HEK293 (cell line): ENCODE data around the gene ARHGAP25.

Source experiments
- CTCF ChIA-PET: fragments of 350-600 bp; formaldehyde crosslinking; extraction: SDS; loops from one replicate; lab custom pipeline; 2021; ENCODE audit warnings: antibody characterized with exemption; lab: Yijun Ruan, JAX
- POLR2A ChIA-PET: fragments of 300-600 bp; formaldehyde crosslinking; extraction: SDS; loops from one replicate; lab custom pipeline; 2020; ENCODE audit warnings: antibody characterized with exemption, inconsistent platforms; lab: Yijun Ruan, JAX
- H3K27ac ChIP-seq: fragments of 200-500 bp; sonication (Bioruptor generic); 2 replicates; pipeline ENCODE4 v1.5.1; 2014; ENCODE audit warnings: low read depth, low read length, control low read depth, inconsistent platforms; ENCODE audit errors: extremely low read depth
- H3K36me3 ChIP-seq, 2 experiments: fragments of 200-500 bp in 1 of 2; sonication (Bioruptor generic) in 1 of 2; 1 replicate in 1 of 2; 2 replicates in 1 of 2; pipeline ENCODE4 v1.5.1; 2014 to 2017; ENCODE audit warnings: inconsistent platforms in 2 of 2, low read length in 2 of 2; ENCODE audit not compliant: control insufficient read depth in 2 of 2, insufficient read depth in 1 of 2
- H3K4me1 ChIP-seq: fragments of 200-500 bp; sonication (Bioruptor generic); 2 replicates; pipeline ENCODE4 v1.5.1; 2014; ENCODE audit warnings: mild to moderate bottlenecking, low read length, inconsistent platforms; ENCODE audit not compliant: control insufficient read depth, insufficient read depth
- H3K4me3 ChIP-seq: 2 replicates; pipeline ENCODE4 v1.5.1; 2011; ENCODE audit warnings: low read depth, mild to moderate bottlenecking, control low read depth, low read length, moderate library complexity
- H3K9me3 ChIP-seq: fragments of 200-500 bp; sonication (Bioruptor generic); 2 replicates; pipeline ENCODE4 v1.5.1; 2014; ENCODE audit warnings: low read depth, low read length, inconsistent platforms; ENCODE audit not compliant: control insufficient read depth, insufficient read depth
- KLF1 ChIP-seq: fragments of 450-650 bp; formaldehyde crosslinking; IDR thresholded peaks from 2 replicates; pipeline ENCODE4 v1.5.1; 2016; ENCODE audit warnings: missing biosample characterization, missing genetic modification characterization
- MZF1 ChIP-seq: fragments of 450-650 bp; formaldehyde crosslinking; IDR thresholded peaks from 2 replicates; pipeline ENCODE4 v1.5.1; 2017; ENCODE audit warnings: missing biosample characterization, missing genetic modification characterization, borderline replicate concordance
- YY2 ChIP-seq: fragments of 450-650 bp; formaldehyde crosslinking; IDR thresholded peaks from 2 replicates; pipeline ENCODE4 v1.5.1; 2016; ENCODE audit warnings: missing biosample characterization, missing genetic modification characterization
- ZBTB48 ChIP-seq: fragments of 450-650 bp; formaldehyde crosslinking; IDR thresholded peaks from 2 replicates; pipeline ENCODE4 v1.5.1; 2016; ENCODE audit warnings: missing biosample characterization, missing genetic modification characterization
- ZBTB7A ChIP-seq: fragments of 450-650 bp; formaldehyde crosslinking; IDR thresholded peaks from 2 replicates; pipeline ENCODE4 v1.5.1; 2016; ENCODE audit warnings: low read depth, missing biosample characterization, missing genetic modification characterization
- ZBTB8A ChIP-seq: fragments of 450-650 bp; formaldehyde crosslinking; IDR thresholded peaks from 2 replicates; pipeline ENCODE4 v1.5.1; 2016; ENCODE audit warnings: missing biosample characterization, missing genetic modification characterization
- ZIC2 ChIP-seq: fragments of 450-650 bp; formaldehyde crosslinking; IDR thresholded peaks from 2 replicates; pipeline ENCODE4 v1.5.1; 2016; ENCODE audit warnings: missing biosample characterization, missing genetic modification characterization
- ZNF10 ChIP-seq: fragments of 450-650 bp; formaldehyde crosslinking; IDR thresholded peaks from 2 replicates; pipeline ENCODE4 v1.5.1; 2017; ENCODE audit warnings: missing biosample characterization, missing genetic modification characterization
- ZNF114 ChIP-seq: fragments of 450-650 bp; formaldehyde crosslinking; IDR thresholded peaks from 2 replicates; pipeline ENCODE4 v1.5.0; 2017; ENCODE audit warnings: missing biosample characterization, missing genetic modification characterization
- ZNF18 ChIP-seq: fragments of 450-650 bp; formaldehyde crosslinking; IDR thresholded peaks from 2 replicates; pipeline ENCODE4 v1.5.1; 2016; ENCODE audit warnings: missing biosample characterization, missing genetic modification characterization
- ZNF23 ChIP-seq: fragments of 450-650 bp; formaldehyde crosslinking; IDR thresholded peaks from 2 replicates; pipeline ENCODE4 v1.5.1; 2016; ENCODE audit warnings: missing biosample characterization, missing genetic modification characterization, borderline replicate concordance
- ZNF302 ChIP-seq: fragments of 450-650 bp; formaldehyde crosslinking; IDR thresholded peaks from 2 replicates; pipeline ENCODE4 v1.5.1; 2016; ENCODE audit warnings: missing biosample characterization, missing genetic modification characterization, low read depth
- ZNF350 ChIP-seq: fragments of 450-650 bp; formaldehyde crosslinking; IDR thresholded peaks from 2 replicates; pipeline ENCODE4 v1.5.0; 2017; ENCODE audit warnings: missing biosample characterization, mild to moderate bottlenecking, missing genetic modification characterization
- ZNF391 ChIP-seq: fragments of 450-650 bp; formaldehyde crosslinking; IDR thresholded peaks from 2 replicates; pipeline ENCODE4 v1.5.1; 2016; ENCODE audit warnings: low read depth, missing biosample characterization, missing genetic modification characterization, borderline replicate concordance
- ZNF510 ChIP-seq: fragments of 450-650 bp; formaldehyde crosslinking; IDR thresholded peaks from 2 replicates; pipeline ENCODE4 v1.5.1; 2018; ENCODE audit warnings: mild to moderate bottlenecking, missing genetic modification characterization, missing biosample characterization; ENCODE audit not compliant: insufficient replicate concordance
- ZNF514 ChIP-seq: fragments of 450-650 bp; formaldehyde crosslinking; IDR thresholded peaks from 2 replicates; pipeline ENCODE4 v1.5.1; 2016; ENCODE audit warnings: missing biosample characterization, missing genetic modification characterization
- ZNF544 ChIP-seq: fragments of 450-650 bp; formaldehyde crosslinking; IDR thresholded peaks from 2 replicates; pipeline ENCODE4 v1.5.0; 2017; ENCODE audit warnings: missing biosample characterization, missing genetic modification characterization
- ZNF600 ChIP-seq: fragments of 450-650 bp; formaldehyde crosslinking; IDR thresholded peaks from 2 replicates; pipeline ENCODE4 v1.5.1; 2016; ENCODE audit warnings: missing biosample characterization, missing genetic modification characterization
- ZNF624 ChIP-seq: fragments of 450-650 bp; formaldehyde crosslinking; IDR thresholded peaks from 2 replicates; pipeline ENCODE4 v1.5.1; 2017; ENCODE audit warnings: missing biosample characterization, missing genetic modification characterization
- ZNF645 ChIP-seq: fragments of 450-650 bp; formaldehyde crosslinking; IDR thresholded peaks from 2 replicates; pipeline ENCODE4; 2016; ENCODE audit warnings: missing biosample characterization, missing genetic modification characterization
- ZNF76 ChIP-seq: fragments of 450-650 bp; formaldehyde crosslinking; IDR thresholded peaks from 2 replicates; pipeline ENCODE4; 2016; ENCODE audit warnings: low read depth, missing biosample characterization, missing genetic modification characterization, borderline replicate concordance
- ZNF785 ChIP-seq: fragments of 450-650 bp; formaldehyde crosslinking; IDR thresholded peaks from 2 replicates; pipeline ENCODE4 v1.5.1; 2016; ENCODE audit warnings: missing biosample characterization, missing genetic modification characterization
- ZSCAN23 ChIP-seq: fragments of 450-650 bp; formaldehyde crosslinking; IDR thresholded peaks from 2 replicates; pipeline ENCODE4 v1.5.1; 2016; ENCODE audit warnings: missing biosample characterization, missing genetic modification characterization
- TF ChIP-seq, protein P1 (sequence below): fragments of 450-650 bp; IDR thresholded peaks from 2 replicates; pipeline ENCODE4 v1.5.1; 2018; ENCODE audit warnings: missing biosample characterization, missing genetic modification characterization
- TF ChIP-seq, protein P2 (sequence below): fragments of 450-650 bp; formaldehyde crosslinking; IDR thresholded peaks from 2 replicates; pipeline ENCODE4 v1.5.1; 2016; ENCODE audit warnings: missing biosample characterization, missing genetic modification characterization
- TF ChIP-seq, protein P3 (sequence below): fragments of 450-650 bp; formaldehyde crosslinking; IDR thresholded peaks from 2 replicates; pipeline ENCODE4 v1.5.1; 2016; ENCODE audit warnings: missing biosample characterization, missing genetic modification characterization

The ARHGAP25 gene

GRCh38 chr2:68784915-68785314 is 50.3 kb downstream of the ARHGAP25 start:
- Histone ChIP-seq H3K4me1 (no peaks in the 10 kb centered on the region), H3K36me3 (no peaks in the 10 kb centered on the region), H3K9me3 (no peaks in the 10 kb centered on the region), H3K27ac (no peak overlapping the region), H3K4me3 (no peak overlapping the region)
- ChIA-PET CTCF (no interaction called here), POLR2A (no interaction called here)
- TF ChIP-seq ZNF600 (tag by site-specific recombination) (no peak), ZNF18 (tag by site-specific recombination) (no peak), ZSCAN23 (no peak), ZNF23 (no peak), MZF1 (tag by site-specific recombination) (no peak), ZNF391 (tag by site-specific recombination) (no peak), ZBTB8A (no peak), YY2 (no peak), ZNF76 (no peak), ZNF510 (tag by site-specific recombination) (no peak), ZIC2 (tag by site-specific recombination) (no peak), KLF1 (no peak), ZNF514 (no peak), ZBTB7A (no peak)
- TF ChIP-seq, protein P1, sequence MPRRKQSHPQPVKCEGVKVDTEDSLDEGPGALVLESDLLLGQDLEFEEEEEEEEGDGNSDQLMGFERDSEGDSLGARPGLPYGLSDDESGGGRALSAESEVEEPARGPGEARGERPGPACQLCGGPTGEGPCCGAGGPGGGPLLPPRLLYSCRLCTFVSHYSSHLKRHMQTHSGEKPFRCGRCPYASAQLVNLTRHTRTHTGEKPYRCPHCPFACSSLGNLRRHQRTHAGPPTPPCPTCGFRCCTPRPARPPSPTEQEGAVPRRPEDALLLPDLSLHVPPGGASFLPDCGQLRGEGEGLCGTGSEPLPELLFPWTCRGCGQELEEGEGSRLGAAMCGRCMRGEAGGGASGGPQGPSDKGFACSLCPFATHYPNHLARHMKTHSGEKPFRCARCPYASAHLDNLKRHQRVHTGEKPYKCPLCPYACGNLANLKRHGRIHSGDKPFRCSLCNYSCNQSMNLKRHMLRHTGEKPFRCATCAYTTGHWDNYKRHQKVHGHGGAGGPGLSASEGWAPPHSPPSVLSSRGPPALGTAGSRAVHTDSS (tag by site-specific recombination): no peak

GRCh38 chr2:68787356-68787755 is 52.7 kb downstream of the ARHGAP25 start:
- Histone ChIP-seq H3K4me1 (no peaks in the 10 kb centered on the region), H3K36me3 (no peaks in the 10 kb centered on the region), H3K9me3 (no peaks in the 10 kb centered on the region), H3K4me3 (no peak overlapping the region), H3K27ac (no peak overlapping the region)
- POLR2A ChIA-PET: interaction anchor here (1.1 kb wide), 1 partner anchor 14 kb away, joined by 3 read pairs; no protein-coding TSS in a partner anchor
- CTCF ChIA-PET: interaction anchor here (1.1 to 2.3 kb wide), 2 partner anchors 36 to 182 kb away, joined by 3 to 11 read pairs; no protein-coding TSS in a partner anchor
- TF ChIP-seq, protein P2, sequence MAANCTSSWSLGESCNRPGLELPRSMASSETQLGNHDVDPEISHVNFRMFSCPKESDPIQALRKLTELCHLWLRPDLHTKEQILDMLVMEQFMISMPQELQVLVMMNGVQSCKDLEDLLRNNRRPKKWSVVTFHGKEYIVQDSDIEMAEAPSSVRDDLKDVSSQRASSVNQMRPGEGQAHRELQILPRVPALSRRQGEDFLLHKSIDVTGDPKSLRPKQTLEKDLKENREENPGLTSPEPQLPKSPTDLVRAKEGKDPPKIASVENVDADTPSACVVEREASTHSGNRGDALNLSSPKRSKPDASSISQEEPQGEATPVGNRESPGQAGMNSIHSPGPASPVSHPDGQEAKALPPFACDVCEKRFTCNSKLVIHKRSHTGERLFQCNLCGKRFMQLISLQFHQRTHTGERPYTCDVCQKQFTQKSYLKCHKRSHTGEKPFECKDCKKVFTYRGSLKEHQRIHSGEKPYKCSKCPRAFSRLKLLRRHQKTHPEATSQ (tag by site-specific recombination): no peak
- TF ChIP-seq ZBTB48 (tag by site-specific recombination) (no peak), ZNF350 (tag by site-specific recombination) (no peak), ZNF114 (no peak), ZNF10 (tag by site-specific recombination) (no peak), ZNF302 (no peak), ZNF544 (tag by site-specific recombination) (no peak), ZNF785 (tag by site-specific recombination) (no peak), ZNF624 (tag by site-specific recombination) (no peak), ZNF645 (no peak)
- TF ChIP-seq, protein P3, sequence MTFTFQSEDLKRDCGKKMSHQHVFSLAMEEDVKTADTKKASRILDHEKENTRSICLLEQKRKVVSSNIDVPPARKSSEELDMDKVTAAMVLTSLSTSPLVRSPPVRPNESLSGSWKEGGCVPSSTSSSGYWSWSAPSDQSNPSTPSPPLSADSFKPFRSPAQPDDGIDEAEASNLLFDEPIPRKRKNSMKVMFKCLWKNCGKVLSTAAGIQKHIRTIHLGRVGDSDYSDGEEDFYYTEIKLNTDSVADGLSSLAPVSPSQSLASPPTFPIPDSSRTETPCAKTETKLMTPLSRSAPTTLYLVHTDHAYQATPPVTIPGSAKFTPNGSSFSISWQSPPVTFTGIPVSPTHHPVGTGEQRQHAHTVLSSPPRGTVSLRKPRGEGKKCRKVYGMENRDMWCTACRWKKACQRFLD (tag by site-specific recombination): no peak
